ENCODE measurements around the gene GRK3.

The GRK3 gene

GRCh38 chr22:25751174-25751581 is 186.7 kb downstream of the GRK3 start:
- in situ Hi-C loops (cut with HindIII; ENCODE audit: low pct_unique_long_range_greater_than_20kb, low sequenced_read_pairs): no loop called here
- no peak for DNase-seq (ENCODE audit: low read depth in 1 of 2, low spot score in 1 of 2)
- TF ChIP-seq JUND (IDR thresholded peaks at IDR 0.05; ENCODE audit: low read depth): no peak

GRCh38 chr22:25752615-25753214 is 188.2 kb downstream of the GRK3 start:
- DNase-seq (ENCODE audit: low read depth in 1 of 2, low spot score in 1 of 2): no peak
- TF ChIP-seq JUND (IDR thresholded peaks at IDR 0.05; ENCODE audit: low read depth): no peak
- in situ Hi-C loops (cut with HindIII; ENCODE audit: low pct_unique_long_range_greater_than_20kb, low sequenced_read_pairs): no loop called here

GRCh38 chr22:25753252-25753651 is 188.8 kb downstream of the GRK3 start:
- no peak for TF ChIP-seq JUND (IDR thresholded peaks at IDR 0.05; ENCODE audit: low read depth)
- in situ Hi-C loops (cut with HindIII; ENCODE audit: low pct_unique_long_range_greater_than_20kb, low sequenced_read_pairs): no loop called here
- no peak for DNase-seq (ENCODE audit: low read depth in 1 of 2, low spot score in 1 of 2)

GRCh38 chr22:25754527-25755202 is 190.2 kb downstream of the GRK3 start:
- DNase-seq (ENCODE audit: low read depth in 1 of 2, low spot score in 1 of 2): no peak
- in situ Hi-C loops (cut with HindIII; ENCODE audit: low pct_unique_long_range_greater_than_20kb, low sequenced_read_pairs): no loop called here
- no peak for TF ChIP-seq JUND (IDR thresholded peaks at IDR 0.05; ENCODE audit: low read depth)

GRCh38 chr22:25757686-25758085 is 193.2 kb downstream of the GRK3 start:
- no peak for DNase-seq (ENCODE audit: low read depth in 1 of 2, low spot score in 1 of 2)
- in situ Hi-C loops (cut with HindIII; ENCODE audit: low pct_unique_long_range_greater_than_20kb, low sequenced_read_pairs): no loop called here
- no peak for TF ChIP-seq JUND (IDR thresholded peaks at IDR 0.05; ENCODE audit: low read depth)

GRCh38 chr22:25758316-25758715 is 193.8 kb downstream of the GRK3 start:
- in situ Hi-C loops (cut with HindIII; ENCODE audit: low pct_unique_long_range_greater_than_20kb, low sequenced_read_pairs): no loop called here
- no peak for TF ChIP-seq JUND (IDR thresholded peaks at IDR 0.05; ENCODE audit: low read depth)
- DNase-seq (ENCODE audit: low read depth in 1 of 2, low spot score in 1 of 2): no peak

- in situ Hi-C loops (cut with HindIII; ENCODE audit: low pct_unique_long_range_greater_than_20kb, low sequenced_read_pairs): no loop called here
- no peak for DNase-seq (ENCODE audit: low read depth in 1 of 2, low spot score in 1 of 2)
- TF ChIP-seq JUND (IDR thresholded peaks at IDR 0.05; ENCODE audit: low read depth): no peak
Measured at GRCh38 chr22:25759825-25760231, 195.4 kb downstream of the GRK3 start.

- in situ Hi-C loops (cut with HindIII; ENCODE audit: low pct_unique_long_range_greater_than_20kb, low sequenced_read_pairs): no loop called here
- no peak for DNase-seq (ENCODE audit: low read depth in 1 of 2, low spot score in 1 of 2)
- no peak for TF ChIP-seq JUND (IDR thresholded peaks at IDR 0.05; ENCODE audit: low read depth)
Measured at GRCh38 chr22:25760294-25760693, 195.8 kb downstream of the GRK3 start.

- TF ChIP-seq JUND (IDR thresholded peaks at IDR 0.05; ENCODE audit: low read depth): no peak
Measured at GRCh38 chr22:25760848-25761595, 196.5 kb downstream of the GRK3 start.

GRCh38 chr22:25762147-25762546 is 197.7 kb downstream of the GRK3 start:
- in situ Hi-C loops (cut with HindIII; ENCODE audit: low pct_unique_long_range_greater_than_20kb, low sequenced_read_pairs): no loop called here

More at GRCh38 chr22:25760848-25761595, 196.5 kb downstream of the GRK3 start:
- no peak for DNase-seq (ENCODE audit: low read depth in 1 of 2, low spot score in 1 of 2)
- in situ Hi-C loops (cut with HindIII; ENCODE audit: low pct_unique_long_range_greater_than_20kb, low sequenced_read_pairs): no loop called here

GRCh38 chr22:25763239-25763777 is 198.8 kb downstream of the GRK3 start:
- DNase-seq (ENCODE audit: low read depth in 1 of 2, low spot score in 1 of 2): no peak
- TF ChIP-seq JUND (IDR thresholded peaks at IDR 0.05; ENCODE audit: low read depth): no peak
- in situ Hi-C loops (cut with HindIII; ENCODE audit: low pct_unique_long_range_greater_than_20kb, low sequenced_read_pairs): no loop called here

More at GRCh38 chr22:25762147-25762546, 197.7 kb downstream of the GRK3 start:
- no peak for DNase-seq (ENCODE audit: low read depth in 1 of 2, low spot score in 1 of 2)
- no peak for TF ChIP-seq JUND (IDR thresholded peaks at IDR 0.05; ENCODE audit: low read depth)

GRCh38 chr22:25764270-25765015 is 200.0 kb downstream of the GRK3 start:
- no peak for TF ChIP-seq JUND (IDR thresholded peaks at IDR 0.05; ENCODE audit: low read depth)
- no peak for DNase-seq (ENCODE audit: low read depth in 1 of 2, low spot score in 1 of 2)
- in situ Hi-C loops (cut with HindIII; ENCODE audit: low pct_unique_long_range_greater_than_20kb, low sequenced_read_pairs): no loop called here

Measured in T47D (cell line).